ENCODE measurements around the gene TARS3. TPM values are rescaled to one million over a fixed set of nuclear protein-coding genes. Genes with fewer than 3 reads are reported as not detected.

The TARS3 gene
- polyA plus RNA-seq, 1 donor from 2014 or later: 13.3 TPM

DNA sequence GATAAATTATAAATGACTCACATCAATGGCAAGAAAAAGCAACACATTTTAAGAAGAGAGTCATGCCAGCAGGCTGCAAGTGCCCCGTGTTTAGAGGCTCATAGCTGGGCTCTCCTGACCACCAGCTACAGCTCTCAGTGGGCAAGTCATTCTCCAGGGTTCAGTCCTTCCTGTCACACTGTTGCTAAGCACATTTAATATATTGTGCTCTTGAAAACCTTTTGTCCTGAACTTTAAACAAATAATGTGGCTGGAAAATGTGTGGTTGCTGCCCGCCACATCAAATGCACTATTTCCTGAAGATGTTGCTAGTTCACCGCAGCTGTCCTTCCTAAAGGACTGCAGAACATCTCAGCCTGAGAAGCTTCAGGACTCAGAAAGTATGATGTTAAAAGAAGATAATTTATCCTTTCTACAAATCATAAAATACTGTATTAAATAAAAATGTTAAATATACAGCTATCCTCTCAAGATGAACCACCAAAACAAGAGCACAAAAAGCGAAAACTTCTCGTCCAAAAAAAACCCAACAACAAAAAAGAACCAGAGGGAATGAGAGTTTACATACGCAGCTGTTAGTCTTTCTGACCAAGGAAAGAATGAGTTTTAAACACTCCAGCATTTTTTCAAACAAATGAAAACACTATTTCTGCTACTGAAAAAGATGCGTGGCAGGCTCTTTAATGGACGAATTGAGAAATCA, 951 bp downstream of the TARS3 start:
- Mint-ChIP-seq H3K4me3 (peak overlapping the region; percentile 80 to 98 (median 86)), H3K9me3 (peaks cover 0 to 5% (median 2%) of the 10 kb centered on the region in 3 donors), H3K36me3 (peaks cover 15% of the 10 kb centered on the region), H3K27ac (peak overlapping the region; percentile 1 to 92 (median 83)), H3K4me1 (peaks cover 6 to 11% (median 6%) of the 10 kb centered on the region in 3 donors), H3K27me3 (no peaks in the 10 kb centered on the region)

DNA sequence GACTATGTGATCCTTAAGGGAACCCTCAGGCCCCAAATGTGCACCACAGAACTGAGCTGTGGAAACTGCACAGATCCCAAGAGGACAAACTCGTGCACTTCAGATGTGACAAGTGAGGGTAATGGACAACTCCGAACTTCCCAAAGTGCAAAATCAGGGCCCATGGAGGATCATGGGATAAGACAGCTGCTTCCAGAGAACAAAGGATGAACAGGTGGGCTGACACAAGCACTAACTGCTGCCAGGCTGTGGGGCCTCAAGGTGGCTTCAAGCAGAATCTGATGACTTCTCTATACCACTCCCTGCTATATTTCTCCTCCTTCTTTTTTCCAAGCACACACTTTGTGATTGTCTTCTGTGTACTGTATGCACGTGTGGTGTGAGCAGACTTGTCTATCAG, 5.4 kb downstream of the TARS3 start:
- peak overlapping the region in 1 of 4 donors; percentile 31 for H3K4me3 Mint-ChIP-seq
- no peak overlapping the region for H3K27ac Mint-ChIP-seq
- peaks cover 6 to 11% (median 6%) of the 10 kb centered on the region in 3 donors for H3K4me1 Mint-ChIP-seq
- H3K36me3 Mint-ChIP-seq: peaks cover 13% of the 10 kb centered on the region
- H3K27me3 Mint-ChIP-seq: no peaks in the 10 kb centered on the region
- H3K9me3 Mint-ChIP-seq: peaks cover 0 to 5% (median 2%) of the 10 kb centered on the region in 3 donors

DNA sequence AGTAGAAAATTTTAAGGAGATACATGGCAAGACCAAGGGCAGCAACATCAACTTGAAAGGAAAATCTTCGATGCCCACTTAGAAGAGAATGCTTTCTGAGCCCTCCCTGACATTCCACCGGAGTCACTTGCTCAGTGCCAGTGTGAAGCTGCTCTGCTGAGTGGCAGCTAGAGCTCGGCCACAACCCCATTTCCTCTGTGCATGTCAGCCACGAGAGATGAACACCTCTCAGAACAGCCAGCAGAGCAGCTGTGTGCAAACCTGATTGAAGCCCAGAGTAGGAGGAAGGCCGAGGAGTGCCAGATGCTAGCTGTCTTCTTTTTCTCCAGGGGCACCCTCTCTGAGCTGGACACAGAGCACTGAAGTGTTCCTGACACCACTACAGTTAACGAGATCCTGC, 12.2 kb downstream of the TARS3 start:
- Mint-ChIP-seq H3K9me3 (no peaks in the 10 kb centered on the region), H3K27me3 (no peaks in the 10 kb centered on the region), H3K27ac (peak overlapping the region in 1 of 3 donors; percentile 53), H3K4me1 (peaks cover 0 to 3% (median 0%) of the 10 kb centered on the region in 3 donors), H3K4me3 (no peak overlapping the region), H3K36me3 (peaks cover 17% of the 10 kb centered on the region)

DNA sequence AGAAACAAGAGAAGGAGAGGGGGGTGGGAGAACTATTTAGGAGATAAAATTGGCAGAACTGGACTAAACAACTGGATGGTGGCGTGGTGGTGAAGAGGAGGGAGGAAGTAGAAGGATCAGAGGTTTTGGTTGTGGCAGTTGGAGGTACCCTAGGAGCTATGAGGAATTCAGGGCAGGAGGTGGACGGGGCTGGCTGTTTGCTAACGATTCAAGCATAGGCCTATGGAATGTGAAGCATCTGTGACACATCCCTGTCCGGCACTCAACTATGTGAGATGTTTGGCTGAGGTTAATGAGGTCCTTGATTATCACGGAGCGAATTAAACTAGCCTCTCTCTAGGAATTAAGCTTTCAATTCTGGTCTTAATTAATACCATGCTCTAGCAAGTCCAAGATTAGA, 13.5 kb downstream of the TARS3 start:
- Mint-ChIP-seq H3K4me1 (peaks cover 0 to 3% (median 0%) of the 10 kb centered on the region in 3 donors), H3K4me3 (no peak overlapping the region), H3K27ac (peak overlapping the region in 2 of 3 donors; percentile 21 to 75), H3K9me3 (no peaks in the 10 kb centered on the region), H3K27me3 (no peaks in the 10 kb centered on the region), H3K36me3 (peaks cover 17% of the 10 kb centered on the region)

DNA sequence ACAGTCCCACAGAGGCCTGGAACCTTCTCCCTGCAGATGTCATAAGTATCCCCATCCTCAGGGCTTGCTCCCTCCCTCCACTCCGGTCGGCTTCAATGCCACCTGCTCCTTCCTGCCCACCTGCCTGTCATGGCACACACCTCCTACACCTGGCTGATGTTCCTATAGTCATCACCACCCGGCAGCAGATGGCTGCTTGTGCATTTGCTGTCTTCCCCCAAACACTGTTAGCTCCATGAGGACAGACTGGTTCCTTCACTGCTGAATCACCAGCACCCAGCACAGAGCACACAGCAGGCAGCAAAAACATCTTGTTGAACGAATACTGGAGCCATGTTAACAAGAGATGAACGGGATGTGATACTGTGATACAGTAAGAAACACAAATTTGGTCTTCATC, 14.8 kb downstream of the TARS3 start:
- peaks cover 24% of the 10 kb centered on the region for H3K36me3 Mint-ChIP-seq
- no peak overlapping the region for H3K27ac Mint-ChIP-seq
- H3K9me3 Mint-ChIP-seq: no peaks in the 10 kb centered on the region
- H3K4me1 Mint-ChIP-seq: peaks cover 0 to 3% (median 0%) of the 10 kb centered on the region in 3 donors
- no peak overlapping the region for H3K4me3 Mint-ChIP-seq
- no peaks in the 10 kb centered on the region for H3K27me3 Mint-ChIP-seq

DNA sequence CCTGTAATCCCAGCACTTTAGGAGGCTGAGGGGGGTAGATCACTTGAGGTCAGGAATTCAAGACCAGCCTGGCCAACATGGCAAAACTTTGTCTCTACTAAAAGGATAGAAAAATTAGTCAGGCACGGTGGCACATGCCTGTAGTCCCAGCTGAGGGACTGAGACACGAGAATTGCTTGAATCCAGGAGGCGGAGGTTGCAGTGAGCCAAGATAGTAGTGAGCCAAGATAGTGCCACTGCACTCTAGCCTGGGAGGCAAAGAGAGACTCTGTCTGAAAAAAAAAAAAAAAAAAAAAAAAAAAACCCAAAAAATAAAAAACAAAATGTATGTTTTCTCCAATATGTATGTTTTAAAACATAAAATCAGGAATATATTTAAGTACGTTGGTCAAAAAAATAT, 16.3 kb downstream of the TARS3 start:
- Mint-ChIP-seq H3K9me3 (no peaks in the 10 kb centered on the region), H3K4me1 (no peaks in the 10 kb centered on the region), H3K4me3 (no peak overlapping the region), H3K36me3 (peaks cover 25% of the 10 kb centered on the region), H3K27ac (no peak overlapping the region), H3K27me3 (no peaks in the 10 kb centered on the region)

DNA sequence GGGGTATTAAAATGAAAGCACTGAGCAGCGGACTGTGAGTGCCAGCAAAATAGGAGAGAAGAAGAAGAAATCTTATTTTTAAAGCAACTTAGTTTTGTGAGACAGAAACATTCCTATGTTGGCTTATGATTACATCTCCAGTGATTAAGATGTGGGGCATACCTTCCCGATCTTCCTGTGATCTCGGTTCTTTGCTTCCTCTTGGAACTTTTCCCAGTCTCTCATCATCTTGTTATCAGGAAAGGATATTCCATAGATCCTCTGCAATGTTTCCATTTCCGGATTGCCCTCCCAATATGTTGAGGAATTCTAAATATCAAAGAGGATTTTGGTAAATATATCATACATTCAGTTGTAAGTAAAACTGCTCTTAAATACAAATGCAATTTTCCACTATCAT, 22.2 kb downstream of the TARS3 start:
- no peak overlapping the region for H3K27ac Mint-ChIP-seq
- no peak overlapping the region for H3K4me3 Mint-ChIP-seq
- peaks cover 24% of the 10 kb centered on the region for H3K36me3 Mint-ChIP-seq

DNA sequence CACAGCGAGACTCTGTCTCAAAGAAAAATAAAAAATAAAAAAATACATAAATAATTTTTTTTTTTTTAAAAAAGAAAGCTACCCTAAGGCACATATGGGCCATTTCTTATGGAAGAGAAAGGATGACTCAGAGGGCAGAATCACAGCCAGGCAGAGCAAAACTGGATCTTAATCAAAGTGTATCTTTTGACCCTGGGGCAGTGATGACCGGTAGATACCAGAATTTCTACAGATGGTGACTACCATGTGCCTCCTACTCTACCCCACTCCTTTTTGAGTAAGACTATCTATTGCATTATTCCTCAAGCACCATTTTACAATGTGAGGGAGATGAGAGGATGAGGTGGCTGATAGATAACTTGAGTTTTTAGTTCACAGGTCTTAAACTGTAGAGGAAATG, 26.0 kb downstream of the TARS3 start:
- Mint-ChIP-seq H3K4me3 (no peak overlapping the region), H3K4me1 (peaks cover 0 to 4% (median under 1%) of the 10 kb centered on the region in 3 donors), H3K36me3 (peaks cover 31% of the 10 kb centered on the region)

More for the DNA sequence above, 22.2 kb downstream of the TARS3 start:
- Mint-ChIP-seq H3K27me3 (no peaks in the 10 kb centered on the region), H3K4me1 (no peaks in the 10 kb centered on the region), H3K9me3 (peaks cover 0 to 2% (median 0%) of the 10 kb centered on the region in 3 donors)

DNA sequence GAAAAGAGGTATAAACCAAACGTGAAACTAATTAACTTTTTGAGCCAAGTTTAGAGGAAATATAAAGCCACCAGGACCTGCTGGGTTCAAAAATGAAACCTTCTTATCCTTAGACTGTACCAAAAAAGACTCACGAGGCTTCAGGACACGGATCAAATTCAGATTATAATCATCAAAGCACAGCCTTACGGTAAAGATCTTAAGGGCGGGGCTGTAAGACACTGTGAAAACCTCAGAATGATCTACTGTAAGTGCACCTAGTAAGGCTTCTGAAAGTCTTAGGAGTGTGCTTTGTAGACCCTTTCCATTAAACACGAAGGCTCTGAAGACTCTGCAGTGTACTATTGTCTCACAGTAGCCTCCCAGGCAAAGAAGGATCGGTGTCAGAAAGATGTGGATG, 26.8 kb downstream of the TARS3 start:
- Mint-ChIP-seq H3K27me3 (no peaks in the 10 kb centered on the region), H3K9me3 (peaks cover 0 to 2% (median 0%) of the 10 kb centered on the region in 3 donors), H3K36me3 (peaks cover 34% of the 10 kb centered on the region), H3K4me3 (no peak overlapping the region), H3K27ac (no peak overlapping the region), H3K4me1 (peaks cover 0 to 5% (median 3%) of the 10 kb centered on the region in 3 donors)

More for the DNA sequence above, 26.0 kb downstream of the TARS3 start:
- Mint-ChIP-seq H3K27ac (peak overlapping the region in 1 of 3 donors; percentile 59), H3K27me3 (no peaks in the 10 kb centered on the region), H3K9me3 (peaks cover 0 to 2% (median 0%) of the 10 kb centered on the region in 3 donors)

DNA sequence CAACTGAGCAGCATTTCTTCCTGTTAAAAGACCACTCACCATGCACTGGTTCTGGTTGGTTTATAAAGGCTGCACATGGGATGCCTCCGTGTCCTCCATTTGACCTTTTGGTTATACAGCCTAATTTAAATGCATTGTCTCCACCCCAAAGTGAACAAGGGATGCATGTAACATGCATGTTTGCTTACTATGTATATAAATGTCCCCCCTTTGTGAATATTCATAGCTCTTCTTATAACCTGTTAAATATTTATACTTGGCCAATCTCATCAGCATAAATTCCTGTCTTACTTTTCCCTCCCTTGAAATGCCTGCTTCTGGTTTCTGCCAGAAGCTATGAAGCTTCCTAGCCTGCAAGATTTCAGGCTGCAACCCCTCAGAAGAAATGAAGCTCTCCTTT, 27.4 kb downstream of the TARS3 start:
- Mint-ChIP-seq H3K27ac (no peak overlapping the region), H3K9me3 (peaks cover 0 to 2% (median 0%) of the 10 kb centered on the region in 3 donors), H3K27me3 (no peaks in the 10 kb centered on the region), H3K36me3 (peaks cover 34% of the 10 kb centered on the region), H3K4me3 (no peak overlapping the region), H3K4me1 (peaks cover 0 to 5% (median 3%) of the 10 kb centered on the region in 3 donors)

DNA sequence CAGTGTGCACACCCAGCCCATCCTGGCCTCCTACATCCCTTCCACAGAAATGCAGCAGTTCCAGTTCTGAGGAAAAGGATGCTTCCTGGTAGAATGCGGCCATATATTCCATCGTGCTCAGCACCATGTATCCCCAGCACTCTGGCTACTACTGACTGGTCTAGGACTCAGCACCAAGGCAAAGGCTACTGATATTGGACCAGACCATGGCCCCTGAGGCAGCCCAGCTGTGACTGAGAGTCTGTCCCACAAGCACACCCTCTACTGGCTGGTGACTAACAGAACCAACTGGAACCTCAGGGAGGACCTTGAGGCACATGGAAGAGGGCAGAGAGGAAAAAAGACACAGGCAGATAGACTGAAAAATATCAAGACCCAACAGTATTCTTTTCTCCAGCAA, 30.0 kb downstream of the TARS3 start:
- Mint-ChIP-seq H3K27ac (no peak overlapping the region), H3K36me3 (peaks cover 25% of the 10 kb centered on the region), H3K9me3 (no peaks in the 10 kb centered on the region), H3K4me3 (no peak overlapping the region), H3K27me3 (no peaks in the 10 kb centered on the region), H3K4me1 (peaks cover 0 to 5% (median 3%) of the 10 kb centered on the region in 3 donors)

DNA sequence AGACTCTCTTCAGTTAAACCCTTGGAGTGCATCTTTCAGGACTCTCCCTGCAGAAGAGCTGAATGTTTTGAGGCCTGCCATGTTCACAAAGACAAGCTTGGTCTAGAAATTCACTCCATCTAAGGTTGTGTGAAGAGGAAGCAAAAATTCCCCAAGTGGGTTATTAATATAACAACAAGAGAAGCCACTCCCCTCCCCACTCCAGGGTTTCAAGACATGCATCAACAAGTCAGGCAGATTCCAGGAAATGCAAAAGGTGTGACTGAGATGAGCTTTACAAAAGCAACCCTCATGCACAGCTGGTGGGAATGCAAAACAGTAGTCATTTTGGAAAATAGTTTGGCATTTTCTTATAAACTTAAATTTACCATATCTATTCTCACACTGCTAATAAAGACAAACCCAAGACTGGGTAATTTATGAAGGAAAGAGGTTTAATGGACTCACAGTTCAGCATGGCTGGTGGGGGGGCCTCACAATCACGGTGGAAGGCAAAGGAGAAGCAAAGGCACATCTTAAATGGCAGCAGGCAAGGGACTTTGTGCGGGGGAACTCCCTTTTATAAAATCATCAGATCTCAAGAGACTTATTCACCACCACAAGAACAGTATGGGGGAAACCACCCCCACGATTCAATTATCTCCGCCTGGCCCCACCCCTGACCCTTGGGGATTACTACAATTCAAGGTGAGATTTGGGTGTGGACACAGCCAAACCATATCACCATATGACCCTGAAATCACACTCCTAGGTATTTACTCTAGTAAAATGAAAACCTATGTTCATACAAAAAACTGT, 31.3 kb downstream of the TARS3 start:
- Mint-ChIP-seq H3K27me3 (no peaks in the 10 kb centered on the region), H3K9me3 (no peaks in the 10 kb centered on the region), H3K4me1 (peaks cover 0 to 5% (median 3%) of the 10 kb centered on the region in 3 donors), H3K36me3 (peaks cover 25% of the 10 kb centered on the region), H3K4me3 (peak overlapping the region in 1 of 4 donors; percentile 17), H3K27ac (no peak overlapping the region)

DNA sequence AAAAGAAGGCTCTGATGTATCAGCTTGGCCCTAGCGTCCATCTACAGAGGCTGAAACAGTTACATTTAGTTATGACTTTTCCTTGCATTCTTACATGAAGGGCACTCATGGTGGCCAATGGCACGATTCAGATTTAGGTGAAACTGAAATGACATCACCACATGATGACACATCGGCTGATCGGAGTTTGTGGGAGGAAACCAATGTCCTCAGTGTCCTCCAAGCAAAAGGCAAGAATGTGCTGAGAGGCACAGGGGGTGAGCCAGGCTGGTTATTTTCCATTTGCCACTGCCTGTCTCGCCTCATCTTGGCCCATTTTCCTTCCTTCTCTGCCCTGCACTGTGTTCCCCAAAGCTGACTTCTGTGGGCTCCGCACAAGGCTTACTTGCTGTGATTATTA, 34.4 kb downstream of the TARS3 start:
- peaks cover 0 to 3% (median 3%) of the 10 kb centered on the region in 3 donors for H3K4me1 Mint-ChIP-seq
- H3K36me3 Mint-ChIP-seq: peaks cover 8% of the 10 kb centered on the region
- no peaks in the 10 kb centered on the region for H3K27me3 Mint-ChIP-seq
- no peak overlapping the region for H3K27ac Mint-ChIP-seq
- H3K4me3 Mint-ChIP-seq: no peak overlapping the region
- H3K9me3 Mint-ChIP-seq: no peaks in the 10 kb centered on the region

DNA sequence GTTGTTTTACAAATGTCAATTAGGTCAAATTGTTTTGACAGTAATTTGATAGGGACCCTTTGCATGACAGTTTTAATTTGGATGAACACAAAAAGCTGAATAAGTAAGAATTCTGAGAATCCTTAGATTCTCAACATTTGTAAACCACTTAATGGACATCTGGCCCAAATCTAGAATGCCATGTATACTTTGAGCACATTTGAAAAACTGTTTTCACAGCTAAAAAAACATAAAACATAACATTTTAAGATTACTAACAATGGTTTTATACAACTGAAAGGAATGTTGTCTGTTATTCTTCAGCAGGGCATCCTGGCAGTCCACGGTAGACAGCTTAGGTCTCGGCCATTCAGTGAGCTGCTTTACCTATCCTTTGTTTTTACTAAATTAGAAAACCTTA, 37.6 kb downstream of the TARS3 start:
- H3K27ac Mint-ChIP-seq: no peak overlapping the region
- peaks cover 4% of the 10 kb centered on the region for H3K36me3 Mint-ChIP-seq
- no peaks in the 10 kb centered on the region for H3K9me3 Mint-ChIP-seq
- H3K27me3 Mint-ChIP-seq: no peaks in the 10 kb centered on the region
- no peak overlapping the region for H3K4me3 Mint-ChIP-seq
- H3K4me1 Mint-ChIP-seq: no peaks in the 10 kb centered on the region

DNA sequence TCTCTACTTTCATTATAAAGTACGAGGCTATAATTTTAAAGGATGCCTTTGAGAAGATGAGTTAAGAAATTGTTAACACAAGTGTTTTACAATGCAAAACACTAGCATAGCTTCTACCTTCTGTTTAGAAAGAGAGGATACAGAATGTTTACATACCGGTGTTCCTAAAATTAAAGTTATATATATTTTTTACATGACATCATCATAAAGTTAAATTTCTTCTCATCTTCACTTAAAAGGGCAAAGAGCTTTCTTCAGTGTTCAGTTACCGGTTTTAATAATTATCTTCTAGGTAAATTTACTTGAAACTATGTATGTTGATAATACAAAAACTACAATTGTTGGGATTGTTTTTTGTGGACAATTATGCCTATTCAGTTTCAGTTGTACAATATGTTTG, 39.4 kb downstream of the TARS3 start:
- Mint-ChIP-seq H3K4me1 (no peaks in the 10 kb centered on the region), H3K27ac (no peak overlapping the region), H3K36me3 (peaks cover 7% of the 10 kb centered on the region), H3K27me3 (no peaks in the 10 kb centered on the region), H3K9me3 (no peaks in the 10 kb centered on the region), H3K4me3 (no peak overlapping the region)

Data from IgD-negative memory B cell (primary cell).